ENCODE measurements around the gene SEC23IP. TPM values are rescaled to one million over a fixed set of nuclear protein-coding genes. Genes with fewer than 3 reads are reported as not detected.

Gene SEC23IP
- total RNA-seq, 1 donor from 2014 or later = 22.3 TPM

DNA sequence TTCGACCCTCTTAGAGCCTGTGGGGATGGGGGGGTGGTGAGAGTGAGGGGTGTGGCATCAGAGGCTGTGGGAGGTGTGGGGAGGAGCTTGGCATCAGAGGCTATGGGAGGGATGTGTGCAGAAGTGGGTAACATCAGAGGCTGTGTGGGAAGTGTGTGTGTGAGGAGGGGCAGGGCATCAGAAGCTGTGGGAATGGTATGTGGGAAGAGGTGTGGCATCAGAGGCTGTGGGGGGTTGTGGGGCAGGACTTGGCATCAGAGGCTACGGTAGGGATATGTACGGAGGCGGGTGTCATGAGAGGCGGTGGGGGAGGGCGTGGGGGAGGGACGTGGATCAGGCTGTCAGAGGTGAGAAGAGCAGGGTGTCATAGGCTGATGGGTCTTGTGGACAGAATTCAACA, 97.4 kb downstream of the SEC23IP start:
- DNase-seq (no peak), ATAC-seq (no peak)
- intact Hi-C loops (cut with micrococcal nuclease) = no loop called here

DNA sequence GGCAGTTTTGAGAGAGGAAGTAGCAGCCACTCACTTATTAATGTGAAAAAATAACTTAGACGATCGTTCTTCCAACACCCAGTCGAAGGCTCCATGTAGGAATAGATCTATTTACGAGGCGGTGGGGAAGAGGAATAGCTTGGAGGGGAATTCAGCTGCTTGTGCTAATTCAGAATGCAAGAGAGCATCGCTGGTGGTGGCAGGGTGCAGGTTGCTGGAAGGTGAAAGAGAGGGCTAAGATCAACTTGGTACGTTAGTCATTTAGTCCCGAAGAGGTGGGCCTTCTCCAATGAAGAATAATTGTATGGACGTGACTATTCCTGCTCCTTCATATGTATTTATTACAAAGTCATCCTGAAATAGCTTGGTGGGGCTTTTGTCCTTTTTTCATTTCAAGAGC, 98.5 kb downstream of the SEC23IP start:
- no peak for ATAC-seq
- intact Hi-C loops (cut with micrococcal nuclease) = no loop called here
- DNase-seq = no peak

DNA sequence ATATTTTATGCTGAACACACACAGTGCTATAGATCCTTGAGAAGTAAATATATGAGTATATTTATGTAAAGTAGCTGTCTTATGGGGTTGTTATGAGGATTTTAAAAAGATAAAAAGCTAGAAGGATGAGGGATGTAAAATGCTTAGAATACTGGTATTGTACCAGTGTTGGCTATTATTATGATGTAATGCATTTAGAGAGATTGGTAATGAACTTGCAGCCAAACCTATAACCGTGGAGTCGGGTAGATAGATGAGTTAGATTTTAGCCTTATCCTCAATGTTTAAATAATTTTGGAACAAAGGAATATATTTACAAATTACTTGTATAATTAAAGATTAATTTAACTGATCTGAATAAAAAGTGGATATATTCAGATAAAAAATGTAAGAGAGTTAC, 99.3 kb downstream of the SEC23IP start:
- ATAC-seq = no peak
- intact Hi-C loops (cut with micrococcal nuclease) = no loop called here
- no peak for DNase-seq

Small RNAs within 50 kb of the gene (microRNA-seq; reads per million reads assigned to microRNA genes)
- gene MIR4682 (ENCODE audit: borderline number of aligned reads) = not detected

Other genes with a start within 250 kb of the SEC23IP start
- gene BAG3, start 241.3 kb upstream of the SEC23IP start, total RNA-seq = 151 TPM
- 4.0 TPM for gene INPP5F, start 166.7 kb upstream of the SEC23IP start, total RNA-seq
- 29.0 TPM for gene MCMBP, start 19.9 kb upstream of the SEC23IP start, total RNA-seq

All from left ventricle myocardium superior (tissue), 1 donor.